Stimulated activated CD8-positive, alpha-beta memory T cell treated with anti-CD3 and anti-CD28 coated beads, Interleukin-7, amount 100 ng/mL, for 4 hours (primary cell): ENCODE measurements around the gene CLBA1.

Experiments used
- DNase-seq, 2 donors: peaks; one replicate each; pipeline ENCODE4 v3.0.0-alpha.2; 2020; ENCODE audit warnings: low read depth in 2 of 2

Gene CLBA1

GRCh38 chr14:104968541-104969401, 16.8 kb upstream of the CLBA1 start:
- DNase-seq = no peak

- no peak for DNase-seq
Observed at GRCh38 chr14:104969741-104970230, 15.8 kb upstream of the CLBA1 start.

- DNase-seq = no peak
Observed at GRCh38 chr14:104970231-104971068, 15.1 kb upstream of the CLBA1 start.

GRCh38 chr14:104971447-104972240, 13.9 kb upstream of the CLBA1 start:
- DNase-seq = no peak

- DNase-seq = no peak
Observed at GRCh38 chr14:104972301-104973134, 13.1 kb upstream of the CLBA1 start.

- DNase-seq = no peak
Observed at GRCh38 chr14:104973135-104973384, 12.5 kb upstream of the CLBA1 start.

- DNase-seq = no peak
Observed at GRCh38 chr14:104973385-104974145, 12.0 kb upstream of the CLBA1 start.

GRCh38 chr14:104974146-104974541, 11.4 kb upstream of the CLBA1 start:
- no peak for DNase-seq

- DNase-seq = no peak
Observed at GRCh38 chr14:104974665-104975390, 10.8 kb upstream of the CLBA1 start.

- DNase-seq = no peak
Observed at GRCh38 chr14:104975481-104976197, 9.9 kb upstream of the CLBA1 start.

- peak; percentile 69 to 73 for DNase-seq
Observed at GRCh38 chr14:104976198-104977007, 9.2 kb upstream of the CLBA1 start.

- no peak for DNase-seq
Observed at GRCh38 chr14:104977008-104977680, 8.4 kb upstream of the CLBA1 start.

GRCh38 chr14:104977681-104978653, 7.6 kb upstream of the CLBA1 start, which contains the start of gene AHNAK2:
Gene AHNAK2 (minus strand): TSS chr14:104978374. CDS start chr14:104978237, 137 bp downstream.
- DNase-seq = peak in 1 of 2 donors; percentile 23

GRCh38 chr14:104978746-104979691, 6.6 kb upstream of the CLBA1 start:
- DNase-seq = no peak
